Fibroblast of pulmonary artery (primary cell): ENCODE measurements around the gene MXD3.

Experiments
- DNase-seq: peaks from one replicate; pipeline ENCODE4 v3.0.0-alpha.2; 2010; ENCODE audit warnings: low read depth
- H3K4me3 ChIP-seq: replicated peaks from 2 replicates; pipeline ENCODE4 v1.5.1; 2011; ENCODE audit warnings: low read depth, mild to moderate bottlenecking, control low read depth, low read length, moderate library complexity
- TF ChIP-seq, protein P1 (sequence below): IDR thresholded peaks from 2 replicates; pipeline ENCODE4 v1.5.1; 2011; ENCODE audit warnings: mild to moderate bottlenecking, control low read depth, low read length, inconsistent platforms; ENCODE audit errors: missing control alignments

MXD3 gene

DNA sequence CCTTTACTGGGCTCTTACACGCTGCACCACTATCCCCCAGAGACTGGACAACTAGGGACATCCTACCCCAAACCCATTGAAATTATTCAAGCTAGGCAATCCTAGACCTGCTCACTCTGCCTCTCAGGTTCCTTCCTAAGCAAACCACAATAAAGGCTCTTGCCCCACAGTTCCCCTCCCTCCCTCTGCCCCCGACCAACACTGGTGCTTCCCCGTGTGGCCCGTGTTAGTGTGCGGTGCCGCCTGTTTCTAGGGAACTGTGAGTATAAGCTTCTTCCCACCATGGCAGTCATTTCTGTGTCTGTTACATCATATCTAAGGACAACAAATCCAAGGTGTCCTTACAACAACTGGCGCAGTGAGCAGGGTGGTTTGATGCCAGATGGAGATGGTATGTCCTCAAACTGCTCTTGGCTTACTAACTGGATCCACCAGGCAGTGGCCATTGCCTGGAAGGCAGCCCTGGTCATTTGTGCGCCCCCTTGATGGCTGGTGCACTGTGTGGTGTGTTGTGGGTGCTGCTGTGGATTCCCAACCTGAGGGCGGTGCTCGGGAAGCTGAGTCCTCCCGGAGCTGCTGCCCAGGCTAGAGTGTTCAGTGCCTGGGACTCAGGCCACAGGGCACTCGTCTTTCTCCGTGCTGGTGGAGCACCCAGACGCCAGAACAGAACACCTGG lies 8.4 kb upstream of the MXD3 start:
- no peak overlapping the region for H3K4me3 ChIP-seq
- TF ChIP-seq, protein P1, sequence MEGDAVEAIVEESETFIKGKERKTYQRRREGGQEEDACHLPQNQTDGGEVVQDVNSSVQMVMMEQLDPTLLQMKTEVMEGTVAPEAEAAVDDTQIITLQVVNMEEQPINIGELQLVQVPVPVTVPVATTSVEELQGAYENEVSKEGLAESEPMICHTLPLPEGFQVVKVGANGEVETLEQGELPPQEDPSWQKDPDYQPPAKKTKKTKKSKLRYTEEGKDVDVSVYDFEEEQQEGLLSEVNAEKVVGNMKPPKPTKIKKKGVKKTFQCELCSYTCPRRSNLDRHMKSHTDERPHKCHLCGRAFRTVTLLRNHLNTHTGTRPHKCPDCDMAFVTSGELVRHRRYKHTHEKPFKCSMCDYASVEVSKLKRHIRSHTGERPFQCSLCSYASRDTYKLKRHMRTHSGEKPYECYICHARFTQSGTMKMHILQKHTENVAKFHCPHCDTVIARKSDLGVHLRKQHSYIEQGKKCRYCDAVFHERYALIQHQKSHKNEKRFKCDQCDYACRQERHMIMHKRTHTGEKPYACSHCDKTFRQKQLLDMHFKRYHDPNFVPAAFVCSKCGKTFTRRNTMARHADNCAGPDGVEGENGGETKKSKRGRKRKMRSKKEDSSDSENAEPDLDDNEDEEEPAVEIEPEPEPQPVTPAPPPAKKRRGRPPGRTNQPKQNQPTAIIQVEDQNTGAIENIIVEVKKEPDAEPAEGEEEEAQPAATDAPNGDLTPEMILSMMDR = no peak
- no peak for DNase-seq

DNA sequence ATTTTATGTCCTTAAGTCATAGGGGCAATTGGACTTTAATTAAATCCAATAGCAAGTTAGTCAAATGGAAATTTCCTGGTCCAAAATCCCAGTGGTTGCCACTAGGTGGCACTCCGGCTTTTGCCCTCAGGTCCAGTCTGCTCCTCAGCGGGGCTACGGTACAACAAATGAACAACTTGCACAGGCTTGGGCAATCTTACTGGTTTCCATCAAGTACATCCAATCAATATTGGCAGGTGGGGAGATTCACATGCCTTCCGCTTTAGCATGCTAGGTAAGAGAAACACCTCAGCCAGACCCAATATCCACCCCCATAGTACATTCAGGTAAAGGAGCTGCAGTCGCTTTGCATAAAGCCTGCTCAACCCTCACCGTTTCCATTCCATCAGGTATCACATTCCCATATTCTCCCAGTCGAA lies 6.3 kb upstream of the MXD3 start:
- TF ChIP-seq, protein P1 = peak; percentile 94
- peak; percentile 88 for DNase-seq
- H3K4me3 ChIP-seq = no peak overlapping the region

DNA sequence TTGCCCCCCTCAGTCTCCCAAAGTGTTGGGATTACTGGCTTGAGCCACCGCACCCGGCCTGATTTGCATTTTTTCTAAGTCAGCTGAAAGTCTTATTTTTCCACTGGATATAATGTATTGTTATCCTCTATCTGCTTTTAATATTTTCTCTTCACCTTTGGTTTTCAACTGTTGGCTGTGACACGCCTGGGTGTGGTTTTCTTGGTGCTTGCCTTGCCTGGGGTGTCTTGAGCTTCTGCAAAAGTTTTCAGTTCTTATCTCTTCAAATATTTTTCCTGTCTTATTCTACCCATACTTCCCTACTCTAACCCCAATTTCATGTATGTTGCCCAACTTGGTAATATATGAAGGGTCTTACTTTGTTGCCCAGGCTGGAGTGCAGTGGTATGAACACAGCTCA lies 4.3 kb upstream of the MXD3 start:
- no peak for DNase-seq
- no peak overlapping the region for H3K4me3 ChIP-seq
- TF ChIP-seq, protein P1 = no peak

DNA sequence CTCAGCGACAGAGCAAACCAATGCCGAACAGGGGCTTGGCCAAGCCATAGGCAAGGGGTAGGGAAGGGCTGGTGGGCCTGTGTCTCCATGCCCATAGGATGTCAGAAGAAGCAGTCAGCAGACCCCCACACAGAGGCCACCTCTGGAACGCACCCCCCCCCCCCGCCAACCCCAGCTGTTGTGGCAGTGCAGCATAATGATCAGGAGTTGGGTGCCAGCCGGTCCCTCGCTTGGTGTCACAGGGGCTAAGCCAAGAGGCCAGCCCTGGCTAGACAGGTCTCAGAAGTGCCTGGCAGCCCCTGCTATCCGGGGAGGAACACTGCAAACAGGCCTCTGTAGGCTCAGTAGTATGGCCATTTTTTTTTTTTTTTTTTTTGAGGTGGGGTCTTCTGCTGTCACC lies 3.7 kb upstream of the MXD3 start:
- TF ChIP-seq, protein P1 = no peak
- H3K4me3 ChIP-seq = no peak overlapping the region
- DNase-seq = no peak

DNA sequence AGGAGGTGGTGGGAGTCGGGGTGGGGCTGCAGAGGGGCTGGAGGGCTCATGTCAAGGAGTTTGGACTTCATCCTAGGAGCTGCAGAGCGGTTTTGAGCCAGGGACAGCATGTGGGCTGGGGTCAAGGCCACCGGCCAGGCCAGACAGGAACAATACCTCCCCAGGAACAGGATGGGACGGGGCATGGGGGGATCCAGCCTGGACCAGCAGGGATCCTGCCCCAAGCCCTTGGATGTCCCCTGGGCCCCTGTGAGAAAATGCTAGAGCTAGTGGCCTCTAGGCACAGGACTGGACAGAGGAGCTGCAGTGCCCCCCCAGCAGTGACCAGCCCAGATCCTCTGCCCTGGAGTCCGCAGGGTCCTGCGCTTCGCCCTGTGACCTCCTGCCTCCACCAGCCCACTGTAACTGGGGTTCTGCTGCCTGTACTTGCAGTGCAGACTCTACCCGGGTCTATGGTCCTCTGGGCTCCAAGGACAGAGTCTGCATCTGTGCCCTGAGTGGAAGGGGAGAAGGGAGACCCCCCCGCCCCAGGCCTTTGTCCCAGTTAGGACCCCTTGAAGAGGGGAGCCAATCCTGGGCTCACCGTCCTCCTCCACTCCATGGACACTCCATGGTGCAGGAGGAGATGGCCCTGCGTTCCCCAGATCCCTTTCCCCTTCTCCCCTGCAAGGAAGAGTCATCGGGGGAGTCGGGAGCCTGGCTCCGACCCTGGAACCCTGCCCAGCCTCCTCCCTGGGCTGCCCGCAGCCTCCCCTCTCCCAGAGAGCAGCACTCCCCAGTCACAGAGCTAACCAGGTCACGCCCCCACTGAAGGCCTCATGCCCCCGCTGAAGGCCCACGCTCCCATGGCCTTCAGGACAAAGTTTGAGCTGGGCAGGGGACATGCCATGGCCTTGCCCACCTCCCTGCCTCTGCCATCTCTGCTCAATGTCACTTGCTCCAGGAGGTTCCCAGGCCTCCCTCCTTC lies 3.0 kb upstream of the MXD3 start:
- no peak overlapping the region for H3K4me3 ChIP-seq
- TF ChIP-seq, protein P1 = no peak
- no peak for DNase-seq

DNA sequence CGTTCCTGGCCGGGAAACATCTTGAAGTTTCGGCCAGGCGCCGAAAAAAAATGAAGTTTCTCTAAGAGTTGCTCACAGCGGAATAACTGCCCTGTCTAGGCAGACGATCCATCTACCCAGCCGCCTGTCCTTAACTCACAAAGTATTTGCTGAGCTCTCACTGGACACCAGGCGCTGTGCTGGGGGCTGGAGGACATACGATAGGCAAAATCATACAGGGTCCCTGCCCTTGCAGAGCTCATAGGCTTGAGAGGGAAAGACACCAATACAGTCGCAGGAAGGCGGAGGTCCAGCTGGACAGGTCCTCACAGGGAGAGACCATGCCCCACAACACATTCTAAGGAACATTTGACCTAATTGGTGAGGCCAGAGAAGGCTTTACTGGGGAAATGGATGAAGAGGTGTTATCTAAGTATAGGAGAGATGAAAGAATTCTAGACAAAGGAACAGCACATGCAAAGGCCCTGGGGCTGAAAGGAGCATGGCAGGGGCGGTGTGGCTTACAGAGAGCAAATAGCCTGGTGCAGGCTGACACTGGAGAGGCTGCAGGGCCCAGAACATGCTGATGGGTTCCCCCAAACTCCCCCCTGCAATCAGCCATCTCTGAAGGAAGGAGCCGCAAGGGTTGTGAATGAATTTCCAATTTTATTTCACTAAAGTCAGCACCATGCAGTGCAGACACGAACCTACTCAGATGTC lies 2.0 kb upstream of the MXD3 start:
- no peak for DNase-seq
- TF ChIP-seq, protein P1 = no peak
- H3K4me3 ChIP-seq = no peak overlapping the region
